HG03108 (cell line): ENCODE measurements around the gene NLRP14.

Experiments used
- ATAC-seq: cut with Tn5 transposase; IDR thresholded peaks from one replicate; pipeline ENCODE4 v1.9.1; 2021; ENCODE audit warnings: moderate library complexity; ENCODE audit not compliant: unreplicated experiment

NLRP14 gene

DNA sequence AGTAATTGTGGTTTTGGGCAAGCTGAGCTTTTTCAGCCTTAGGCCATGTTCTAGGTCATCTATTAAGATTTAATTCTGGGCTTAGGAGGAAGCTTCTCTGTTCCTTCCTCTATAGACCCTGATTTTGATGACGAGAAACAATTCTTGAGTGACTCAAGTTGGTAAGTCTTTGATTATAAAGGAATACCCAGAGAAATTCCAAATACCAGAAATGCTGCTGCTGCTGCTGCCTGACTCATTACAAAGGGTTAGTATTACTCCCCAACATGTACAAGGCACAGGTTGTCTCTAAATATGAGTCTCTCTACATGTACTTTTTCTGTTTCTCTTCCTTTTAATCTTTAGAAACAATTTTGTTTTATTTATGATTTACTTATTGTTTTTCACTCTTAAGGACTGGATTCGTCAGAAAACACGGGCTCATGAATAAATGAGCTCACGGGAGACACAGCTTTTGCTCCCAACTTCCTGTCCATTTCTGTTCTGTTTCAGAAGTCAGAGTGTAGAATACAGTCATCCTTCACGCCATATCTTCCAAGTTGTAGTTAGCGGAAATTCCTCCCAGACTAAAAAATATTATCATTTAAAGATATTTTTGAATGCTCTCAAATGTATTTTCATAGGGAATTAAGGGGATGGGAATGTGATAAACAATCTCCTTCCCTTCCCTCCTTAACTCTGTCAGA, 36.7 kb downstream of the NLRP14 start:
- ATAC-seq, result no peak

DNA sequence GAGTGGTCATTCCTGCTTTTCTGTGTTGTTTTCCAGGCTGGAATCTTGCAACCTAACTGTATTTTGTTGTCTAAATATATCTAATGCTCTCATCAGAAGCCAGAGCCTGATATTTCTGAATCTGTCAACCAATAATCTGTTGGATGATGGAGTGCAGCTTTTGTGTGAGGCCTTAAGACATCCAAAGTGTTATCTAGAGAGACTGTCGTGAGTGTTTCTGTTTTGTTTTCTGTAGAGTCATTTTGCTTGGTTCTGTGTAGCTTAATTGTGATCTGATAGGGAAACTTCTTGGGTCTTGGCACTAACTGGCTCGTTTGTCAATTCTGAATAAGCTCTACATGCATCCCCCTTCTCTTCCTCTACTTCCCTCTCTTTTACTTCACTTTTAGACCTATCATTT, 37.4 kb downstream of the NLRP14 start:
- no peak for ATAC-seq

DNA sequence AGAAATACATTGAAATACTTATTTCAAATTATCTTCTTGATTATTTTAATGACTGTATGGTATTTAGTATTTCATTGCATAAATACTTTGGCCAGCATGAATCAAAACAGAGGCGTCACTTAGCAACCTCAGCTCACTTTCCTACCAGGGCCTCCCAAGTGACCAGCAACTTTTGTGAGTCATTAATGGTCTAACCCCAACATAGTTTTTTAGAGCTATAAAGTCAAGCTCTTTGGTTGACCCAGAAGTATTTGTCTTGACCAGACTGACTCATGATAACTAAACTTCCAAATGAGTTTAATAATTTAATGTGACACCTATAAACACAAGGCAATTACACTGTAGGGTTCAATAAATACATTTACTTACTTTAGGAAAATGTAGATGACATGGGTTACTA, 40.6 kb downstream of the NLRP14 start:
- no peak for ATAC-seq

DNA sequence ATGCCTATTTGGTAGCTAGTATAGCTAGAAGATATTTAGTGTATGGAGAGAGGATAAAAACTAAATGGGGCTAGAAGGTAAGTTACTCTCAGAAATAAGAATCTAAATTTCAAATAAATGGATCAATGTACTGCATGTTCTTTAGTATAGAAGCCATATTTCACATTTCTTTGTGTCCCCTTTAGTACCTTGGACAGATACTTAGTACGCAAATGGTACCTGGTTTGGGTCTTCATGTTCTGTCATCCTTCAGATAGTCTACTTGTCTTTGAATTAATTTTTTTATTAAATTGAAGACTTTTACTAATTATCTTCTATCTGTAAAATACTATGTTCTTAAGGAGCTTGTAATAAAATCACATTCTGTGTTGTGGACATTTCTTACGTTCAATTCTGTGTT, 42.3 kb downstream of the NLRP14 start:
- ATAC-seq, result no peak

DNA sequence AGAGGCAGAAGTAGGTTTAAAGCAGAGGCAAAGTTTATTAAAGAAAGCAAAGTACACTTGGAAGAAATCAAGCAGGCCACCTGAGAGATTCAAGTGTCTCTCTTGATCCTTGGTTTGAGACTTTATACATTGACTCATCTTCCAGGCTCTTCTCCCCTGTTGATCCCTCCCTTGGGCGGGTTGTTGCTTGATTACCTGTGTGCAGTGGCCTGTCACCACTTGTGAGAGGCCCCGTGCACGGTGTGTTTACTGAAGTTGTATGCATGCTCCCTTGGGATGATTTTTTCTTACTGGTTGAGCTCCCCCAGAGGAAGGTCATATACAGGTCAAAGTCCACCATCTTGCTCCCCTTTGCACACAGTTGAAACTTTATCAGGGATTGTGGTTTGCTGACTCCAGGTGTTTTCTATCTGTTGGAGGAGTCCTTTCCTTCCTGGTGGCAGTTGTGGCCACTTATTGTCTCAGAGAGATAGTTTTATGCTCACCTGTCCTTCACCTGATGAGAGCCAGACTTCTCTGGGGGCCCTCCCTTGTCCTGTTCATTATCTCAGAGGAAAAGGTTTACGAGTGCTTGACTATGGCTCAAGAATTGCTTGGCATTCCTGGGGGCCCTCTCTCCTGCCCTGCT, 52.2 kb downstream of the NLRP14 start:
- no peak for ATAC-seq

DNA sequence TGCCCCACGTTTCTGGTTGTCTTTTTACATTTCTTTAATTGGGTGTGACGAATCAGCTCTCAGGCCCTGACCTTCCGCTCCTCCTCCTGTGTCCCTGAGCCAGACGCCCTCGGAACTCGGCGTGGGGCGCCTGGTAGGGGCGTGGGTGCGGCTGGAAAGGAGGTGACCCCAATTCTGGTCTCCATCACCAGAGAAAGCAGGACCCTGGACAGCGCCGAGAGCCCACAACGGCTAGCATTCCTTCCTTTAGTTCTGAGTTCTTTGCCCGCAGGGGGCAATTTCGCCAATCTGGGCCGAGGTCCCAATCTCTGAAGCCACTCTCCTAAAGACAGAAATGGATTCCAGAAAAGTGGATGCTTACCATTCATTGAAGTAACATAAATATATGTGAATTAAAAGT, 56.8 kb downstream of the NLRP14 start:
- ATAC-seq, result no peak

DNA sequence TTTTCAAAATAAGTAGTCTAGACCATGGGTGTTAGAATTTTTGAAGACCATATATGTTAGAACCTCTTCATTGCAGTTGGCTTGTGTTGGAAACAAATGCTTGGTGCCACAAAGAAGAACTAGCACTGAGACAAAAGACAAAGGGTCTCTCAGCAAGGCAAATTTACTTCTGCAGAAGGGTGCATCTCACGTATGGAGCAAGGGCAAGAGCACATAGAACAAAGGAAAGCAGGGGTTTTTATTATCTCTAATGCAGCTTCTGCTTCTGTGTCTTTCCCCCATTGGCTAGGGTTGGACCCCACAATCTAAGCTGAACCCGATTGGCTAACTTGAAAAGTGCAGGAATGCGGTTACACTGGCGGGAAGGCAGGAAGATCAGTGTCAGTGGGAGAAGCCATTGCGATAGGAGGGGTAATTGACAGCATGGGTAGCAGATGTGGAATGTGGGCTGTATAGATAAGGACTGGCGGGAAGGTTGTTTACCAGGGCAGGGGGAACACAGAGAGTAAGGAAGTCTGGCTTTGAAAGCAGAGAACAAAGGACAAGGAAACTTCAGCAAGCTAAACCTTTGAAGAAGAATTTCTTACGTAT, 59.4 kb downstream of the NLRP14 start:
- no peak for ATAC-seq

DNA sequence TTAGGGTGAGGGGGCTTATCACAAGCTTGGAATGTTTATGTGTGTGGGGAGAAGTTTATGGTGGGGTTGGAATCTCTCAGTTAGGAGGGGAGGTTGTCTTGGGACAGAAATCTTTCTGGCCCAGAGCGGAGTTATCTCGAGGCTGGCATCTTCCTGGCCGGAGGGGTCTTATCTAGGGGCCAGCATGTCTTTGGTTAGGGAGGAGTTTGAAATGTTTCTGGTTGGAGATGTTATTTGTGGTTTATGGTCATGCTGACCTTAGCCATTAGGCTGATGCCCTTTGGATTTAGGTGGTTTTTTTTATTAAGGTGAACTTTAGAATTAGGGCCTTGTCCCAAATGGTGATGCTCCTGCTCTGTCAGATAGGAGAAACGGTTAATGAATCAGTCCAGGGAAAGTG, 60.6 kb downstream of the NLRP14 start:
- no peak for ATAC-seq

DNA sequence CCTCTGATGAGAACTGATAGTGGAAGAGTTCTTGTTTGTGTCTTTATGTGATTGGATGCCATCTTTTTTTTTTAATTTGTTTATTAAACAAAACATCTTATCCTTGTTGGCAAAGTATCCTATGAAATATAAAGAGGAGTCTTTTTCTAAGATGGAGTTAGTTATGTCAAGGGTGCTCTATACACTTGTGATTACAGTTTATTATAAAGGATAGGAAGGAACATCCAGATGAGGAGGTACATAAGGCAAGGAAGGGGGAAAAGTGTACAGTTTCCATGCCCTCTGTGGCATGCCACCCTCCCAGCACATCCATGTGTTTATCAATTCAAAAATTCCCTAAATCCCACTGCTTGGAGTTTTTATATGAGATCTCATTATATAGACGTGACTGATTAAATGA, 61.2 kb downstream of the NLRP14 start:
- no peak for ATAC-seq

DNA sequence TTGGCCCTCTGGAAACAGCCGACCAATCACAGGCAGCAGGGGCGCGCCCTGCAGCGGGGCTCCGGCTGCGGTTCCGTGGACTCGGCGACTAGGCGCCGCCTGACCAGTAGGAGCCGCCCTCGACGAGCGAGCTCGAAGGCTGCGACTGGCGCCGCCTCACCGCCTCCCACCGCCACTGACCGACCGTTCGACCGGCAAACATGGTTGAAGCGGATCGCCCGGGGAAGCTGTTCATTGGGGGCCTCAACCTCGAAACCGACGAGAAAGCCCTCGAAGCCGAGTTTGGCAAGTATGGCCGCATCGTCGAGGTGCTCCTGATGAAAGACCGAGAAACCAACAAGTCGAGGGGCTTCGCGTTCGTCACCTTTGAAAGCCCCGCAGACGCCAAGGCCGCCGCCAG, 68.6 kb downstream of the NLRP14 start, which contains the start of gene RBMXL2:
Gene RBMXL2 (plus strand): TSS at position 78 of the 400 bp plus-strand sequence. CDS start 123 bp downstream, at position 201.
- ATAC-seq, result no peak

DNA sequence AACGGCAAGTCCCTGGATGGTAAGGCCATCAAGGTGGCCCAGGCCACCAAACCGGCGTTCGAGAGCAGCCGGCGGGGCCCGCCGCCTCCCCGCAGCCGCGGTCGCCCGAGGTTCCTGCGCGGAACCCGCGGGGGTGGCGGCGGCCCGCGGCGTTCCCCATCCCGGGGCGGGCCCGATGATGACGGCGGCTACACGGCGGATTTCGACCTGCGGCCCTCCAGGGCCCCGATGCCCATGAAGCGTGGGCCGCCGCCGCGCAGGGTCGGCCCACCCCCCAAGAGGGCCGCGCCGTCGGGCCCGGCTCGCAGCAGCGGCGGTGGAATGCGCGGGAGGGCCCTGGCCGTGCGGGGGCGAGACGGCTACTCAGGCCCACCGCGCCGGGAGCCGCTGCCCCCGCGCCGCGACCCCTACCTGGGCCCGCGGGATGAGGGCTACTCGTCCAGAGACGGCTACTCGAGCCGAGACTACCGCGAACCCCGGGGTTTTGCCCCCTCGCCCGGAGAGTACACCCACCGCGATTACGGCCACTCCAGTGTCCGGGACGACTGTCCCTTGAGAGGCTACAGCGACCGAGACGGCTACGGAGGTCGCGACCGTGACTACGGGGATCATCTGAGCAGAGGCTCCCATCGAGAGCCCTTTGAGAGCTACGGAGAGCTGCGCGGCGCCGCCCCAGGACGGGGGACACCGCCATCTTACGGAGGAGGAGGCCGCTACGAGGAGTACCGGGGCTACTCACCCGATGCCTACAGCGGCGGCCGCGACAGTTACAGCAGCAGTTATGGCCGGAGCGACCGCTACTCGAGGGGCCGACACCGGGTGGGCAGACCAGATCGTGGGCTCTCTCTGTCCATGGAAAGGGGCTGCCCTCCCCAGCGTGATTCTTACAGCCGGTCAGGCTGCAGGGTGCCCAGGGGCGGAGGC, 69.3 kb downstream of the NLRP14 start:
- no peak for ATAC-seq

DNA sequence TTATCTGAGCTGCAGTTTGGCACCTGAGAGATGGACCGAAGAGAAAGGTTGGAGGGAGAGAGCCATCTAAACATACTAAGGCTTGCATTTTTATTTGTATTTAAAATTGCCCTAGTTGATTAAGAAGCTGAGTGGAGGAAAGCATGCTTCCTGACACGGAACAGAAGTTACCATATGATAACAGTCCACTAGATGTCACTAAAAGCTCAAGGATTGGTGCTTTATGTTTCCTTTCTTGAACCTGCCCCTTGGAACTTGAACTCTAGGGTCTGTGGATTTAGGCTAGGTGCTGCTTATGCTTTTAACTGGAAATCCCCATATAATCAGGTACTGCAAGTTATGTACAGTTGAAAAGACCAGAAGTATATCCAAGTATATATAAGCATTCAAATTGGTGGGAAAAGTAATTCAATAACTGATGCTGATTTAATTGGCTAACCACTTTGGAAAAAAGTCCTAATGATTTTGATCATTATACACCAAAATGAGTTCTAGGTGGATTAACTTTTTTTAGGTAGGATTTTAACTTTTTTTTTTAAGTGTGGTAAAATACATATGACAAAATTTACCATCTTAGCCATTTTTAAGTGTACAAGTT, 78.1 kb downstream of the NLRP14 start:
- no peak for ATAC-seq

DNA sequence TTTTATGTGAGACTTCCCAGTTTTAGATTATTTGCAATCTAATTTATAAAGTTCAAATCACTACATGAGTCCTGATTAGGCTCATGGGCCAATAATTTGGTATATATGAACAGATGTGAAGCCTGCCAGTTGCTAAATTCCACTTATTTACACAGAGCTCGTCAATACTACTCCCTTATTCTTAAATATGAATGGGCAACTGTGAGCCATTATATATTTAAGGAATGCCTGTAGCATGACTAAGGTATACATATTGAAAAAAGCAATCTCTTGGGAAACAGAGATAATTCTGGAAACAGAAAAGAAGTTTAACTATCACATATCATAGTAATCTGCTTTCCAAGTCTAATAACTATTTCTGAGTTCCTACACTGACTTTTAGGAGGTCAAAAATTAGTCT, 95.5 kb downstream of the NLRP14 start:
- no peak for ATAC-seq

DNA sequence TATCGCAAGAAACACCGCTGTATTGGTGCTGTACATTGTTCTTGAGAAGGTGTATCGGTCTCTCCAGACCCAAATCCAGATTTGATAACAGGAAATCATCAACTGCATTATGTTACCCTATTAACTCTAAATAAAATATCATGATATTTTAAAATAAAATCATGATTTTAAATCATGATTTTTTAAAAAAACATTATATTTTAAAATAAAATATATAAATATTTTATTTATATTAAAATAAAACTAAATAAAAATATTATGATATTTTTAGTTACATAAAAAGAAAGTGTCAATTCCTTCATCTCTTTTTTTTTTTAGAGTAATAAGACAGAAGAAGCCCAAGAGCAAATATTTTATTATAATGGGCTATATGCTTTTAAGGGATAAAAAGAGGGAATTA, 96.1 kb downstream of the NLRP14 start:
- no peak for ATAC-seq
